Progenitor cell of endocrine pancreas (in vitro differentiated cells): ENCODE results near the gene CSRNP3. TPM values are rescaled to one million over a fixed set of nuclear protein-coding genes. Genes with fewer than 3 reads are reported as not detected.

Experiments used
- DNase-seq: peaks from one replicate; pipeline ENCODE4 v3.0.0; 2021; ENCODE audit warnings: low spot score; ENCODE audit not compliant: unreplicated experiment
- H3K27ac Mint-ChIP-seq: 2 replicates; pipeline ENCODE4 v1.8.0; 2021; ENCODE audit warnings: mild to moderate bottlenecking, moderate library complexity, mixed read lengths
- H3K27me3 Mint-ChIP-seq: 2 replicates; pipeline ENCODE4 v1.8.0; 2021; ENCODE audit warnings: mixed read lengths
- H3K36me3 Mint-ChIP-seq: 2 replicates; pipeline ENCODE4 v1.8.0; 2022; ENCODE audit warnings: mixed read lengths; ENCODE audit not compliant: insufficient read depth
- H3K4me1 Mint-ChIP-seq: 2 replicates; pipeline ENCODE4 v1.8.0; 2021; ENCODE audit warnings: low read depth, mixed read lengths
- H3K4me3 Mint-ChIP-seq: 2 replicates; pipeline ENCODE4 v1.8.0; 2021; ENCODE audit warnings: low read depth, mild to moderate bottlenecking, moderate library complexity, mixed read lengths
- H3K9me3 Mint-ChIP-seq: 2 replicates; pipeline ENCODE4 v1.8.0; 2021; ENCODE audit warnings: low read depth, mixed read lengths
- total RNA-seq: library from RNA; stranded (reverse); gene quantifications from 2 replicates; pipeline ENCODE4 v1.2.1, GENCODE V29; 2021
- TF ChIP-seq, protein P1 (sequence below): fragments of 200-600 bp; sonication (generic); IDR thresholded peaks from one replicate; pipeline ENCODE4 v1.5.0; 2021; ENCODE audit warnings: antibody characterized with exemption, mild to moderate bottlenecking; ENCODE audit not compliant: unreplicated experiment

Gene CSRNP3
- total RNA-seq, 1 donor from 2014 or later = 10.7 TPM

GRCh38 chr2:165725421-165725820 is 255.9 kb downstream of the CSRNP3 start:
- Mint-ChIP-seq H3K36me3 (no peaks in the 10 kb centered on the region), H3K27ac (no peak overlapping the region), H3K4me1 (no peaks in the 10 kb centered on the region), H3K9me3 (no peaks in the 10 kb centered on the region), H3K4me3 (no peak overlapping the region), H3K27me3 (no peaks in the 10 kb centered on the region)
- TF ChIP-seq, protein P1, sequence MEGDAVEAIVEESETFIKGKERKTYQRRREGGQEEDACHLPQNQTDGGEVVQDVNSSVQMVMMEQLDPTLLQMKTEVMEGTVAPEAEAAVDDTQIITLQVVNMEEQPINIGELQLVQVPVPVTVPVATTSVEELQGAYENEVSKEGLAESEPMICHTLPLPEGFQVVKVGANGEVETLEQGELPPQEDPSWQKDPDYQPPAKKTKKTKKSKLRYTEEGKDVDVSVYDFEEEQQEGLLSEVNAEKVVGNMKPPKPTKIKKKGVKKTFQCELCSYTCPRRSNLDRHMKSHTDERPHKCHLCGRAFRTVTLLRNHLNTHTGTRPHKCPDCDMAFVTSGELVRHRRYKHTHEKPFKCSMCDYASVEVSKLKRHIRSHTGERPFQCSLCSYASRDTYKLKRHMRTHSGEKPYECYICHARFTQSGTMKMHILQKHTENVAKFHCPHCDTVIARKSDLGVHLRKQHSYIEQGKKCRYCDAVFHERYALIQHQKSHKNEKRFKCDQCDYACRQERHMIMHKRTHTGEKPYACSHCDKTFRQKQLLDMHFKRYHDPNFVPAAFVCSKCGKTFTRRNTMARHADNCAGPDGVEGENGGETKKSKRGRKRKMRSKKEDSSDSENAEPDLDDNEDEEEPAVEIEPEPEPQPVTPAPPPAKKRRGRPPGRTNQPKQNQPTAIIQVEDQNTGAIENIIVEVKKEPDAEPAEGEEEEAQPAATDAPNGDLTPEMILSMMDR = no peak
- no peak for DNase-seq

Other genes with a start within 250 kb of the CSRNP3 start
- gene SCN2A, start 230.3 kb upstream of the CSRNP3 start, total RNA-seq = 0.86 and 1.0 TPM in 2 replicates